Measurements from ENCODE around the gene LZTS2.

Gene LZTS2

GRCh38 chr10:101018118-101018599, 18.6 kb downstream of the LZTS2 start:
- H3K4me3 ChIP-seq (replicated peaks in 1 of 2; ENCODE audit: low read depth in 2 of 2, low read length in 2 of 2): no peak overlapping the region
- DNase-seq (ENCODE audit: low read depth in 2 of 2): peak in 1 of 2 donors; percentile 46
- TF ChIP-seq, protein P1, sequence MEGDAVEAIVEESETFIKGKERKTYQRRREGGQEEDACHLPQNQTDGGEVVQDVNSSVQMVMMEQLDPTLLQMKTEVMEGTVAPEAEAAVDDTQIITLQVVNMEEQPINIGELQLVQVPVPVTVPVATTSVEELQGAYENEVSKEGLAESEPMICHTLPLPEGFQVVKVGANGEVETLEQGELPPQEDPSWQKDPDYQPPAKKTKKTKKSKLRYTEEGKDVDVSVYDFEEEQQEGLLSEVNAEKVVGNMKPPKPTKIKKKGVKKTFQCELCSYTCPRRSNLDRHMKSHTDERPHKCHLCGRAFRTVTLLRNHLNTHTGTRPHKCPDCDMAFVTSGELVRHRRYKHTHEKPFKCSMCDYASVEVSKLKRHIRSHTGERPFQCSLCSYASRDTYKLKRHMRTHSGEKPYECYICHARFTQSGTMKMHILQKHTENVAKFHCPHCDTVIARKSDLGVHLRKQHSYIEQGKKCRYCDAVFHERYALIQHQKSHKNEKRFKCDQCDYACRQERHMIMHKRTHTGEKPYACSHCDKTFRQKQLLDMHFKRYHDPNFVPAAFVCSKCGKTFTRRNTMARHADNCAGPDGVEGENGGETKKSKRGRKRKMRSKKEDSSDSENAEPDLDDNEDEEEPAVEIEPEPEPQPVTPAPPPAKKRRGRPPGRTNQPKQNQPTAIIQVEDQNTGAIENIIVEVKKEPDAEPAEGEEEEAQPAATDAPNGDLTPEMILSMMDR (IDR thresholded peaks at IDR 0.05; ENCODE audit: low read depth, low read length): no peak

GRCh38 chr10:101018600-101019439, 19.2 kb downstream of the LZTS2 start:
- peak; percentile 85 to 88 for DNase-seq (ENCODE audit: low read depth in 2 of 2)
- no peak overlapping the region for H3K4me3 ChIP-seq (replicated peaks in 1 of 2; ENCODE audit: low read depth in 2 of 2, low read length in 2 of 2)
- TF ChIP-seq, protein P1 (IDR thresholded peaks at IDR 0.05; ENCODE audit: low read depth, low read length): peak; percentile 81

DNA sequence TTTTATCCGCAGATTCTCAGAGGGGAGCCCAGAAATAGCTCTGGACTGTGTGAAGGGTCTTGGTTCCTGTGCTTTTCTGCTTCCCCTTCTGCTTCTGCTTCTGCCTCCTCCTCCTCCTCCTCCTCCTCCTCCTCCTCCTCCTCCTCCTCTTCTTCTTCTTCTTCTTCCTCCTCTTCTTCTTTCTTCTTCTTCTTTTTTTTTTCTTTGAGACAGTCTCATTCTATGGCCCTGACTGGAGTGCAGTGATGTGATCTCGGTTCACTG, 19.8 kb downstream of the LZTS2 start:
- H3K4me3 ChIP-seq (replicated peaks in 1 of 2; ENCODE audit: low read depth in 2 of 2, low read length in 2 of 2): no peak overlapping the region
- DNase-seq (ENCODE audit: low read depth in 2 of 2): no peak
- TF ChIP-seq, protein P1 (IDR thresholded peaks at IDR 0.05; ENCODE audit: low read depth, low read length): no peak

- H3K4me3 ChIP-seq (replicated peaks in 1 of 2; ENCODE audit: low read depth in 2 of 2, low read length in 2 of 2): no peak overlapping the region
- DNase-seq (ENCODE audit: low read depth in 2 of 2): no peak
- TF ChIP-seq, protein P1 (IDR thresholded peaks at IDR 0.05; ENCODE audit: low read depth, low read length): no peak
Measured at GRCh38 chr10:101020427-101021075, 20.9 kb downstream of the LZTS2 start.

GRCh38 chr10:101021239-101021638, 21.6 kb downstream of the LZTS2 start:
- no peak overlapping the region for H3K4me3 ChIP-seq (replicated peaks in 1 of 2; ENCODE audit: low read depth in 2 of 2, low read length in 2 of 2)
- DNase-seq (ENCODE audit: low read depth in 2 of 2): no peak
- TF ChIP-seq, protein P1 (IDR thresholded peaks at IDR 0.05; ENCODE audit: low read depth, low read length): no peak

GRCh38 chr10:101021692-101022251, 22.2 kb downstream of the LZTS2 start:
- TF ChIP-seq, protein P1 (IDR thresholded peaks at IDR 0.05; ENCODE audit: low read depth, low read length): no peak
- H3K4me3 ChIP-seq (replicated peaks in 1 of 2; ENCODE audit: low read depth in 2 of 2, low read length in 2 of 2): no peak overlapping the region
- no peak for DNase-seq (ENCODE audit: low read depth in 2 of 2)

Data from cardiac fibroblast (primary cell).